OCI-LY1 (cell line): ENCODE measurements around the gene UMAD1.

ENCODE experiments used
- H2AFZ ChIP-seq: fragments of 200-600 bp; sonication (generic), shearing (Covaris generic); 2 replicates; pipeline ENCODE4 v1.6.0; 2014; ENCODE audit warnings: antibody characterized with exemption, mild to moderate bottlenecking, low read length
- H3F3A ChIP-seq: fragments of 200-600 bp; sonication (generic), shearing (Covaris generic); 2 replicates; pipeline ENCODE4 v1.6.0; 2014; ENCODE audit warnings: mild to moderate bottlenecking, antibody characterized with exemption, low read length, moderate library complexity; ENCODE audit not compliant: insufficient read depth
- H3K27ac ChIP-seq: fragments of 200-600 bp; sonication (generic); 2 replicates; pipeline ENCODE4 v1.5.1; 2014; ENCODE audit warnings: low read length, mixed run types, mild to moderate bottlenecking, low read depth; ENCODE audit not compliant: poor library complexity, severe bottlenecking
- H3K27me3 ChIP-seq: fragments of 200-600 bp; sonication (generic); 2 replicates; pipeline ENCODE4 v1.6.0; 2014; ENCODE audit warnings: antibody characterized with exemption, mild to moderate bottlenecking, low read length, moderate library complexity; ENCODE audit not compliant: insufficient read depth
- H3K36me3 ChIP-seq: fragments of 200-600 bp; sonication (generic); 2 replicates; pipeline ENCODE4 v1.6.1; 2014; ENCODE audit warnings: mild to moderate bottlenecking, antibody characterized with exemption, low read length, moderate library complexity, mixed read lengths; ENCODE audit not compliant: insufficient read depth
- H3K4me1 ChIP-seq: fragments of 200-600 bp; sonication (generic); 2 replicates; pipeline ENCODE4 v1.5.1; 2014; ENCODE audit warnings: mild to moderate bottlenecking, low read length, moderate library complexity; ENCODE audit not compliant: insufficient read depth, severe bottlenecking
- H3K4me2 ChIP-seq: fragments of 200-600 bp; sonication (generic), shearing (Covaris generic); 2 replicates; pipeline ENCODE4 v1.6.1; 2014; ENCODE audit warnings: low read length
- H3K4me3 ChIP-seq: fragments of 200-600 bp; sonication (generic); 2 replicates; pipeline ENCODE4 v1.5.1; 2014; ENCODE audit warnings: low read length, low read depth, mild to moderate bottlenecking, mixed read lengths; ENCODE audit not compliant: poor library complexity, severe bottlenecking
- H3K79me2 ChIP-seq: fragments of 200-600 bp; shearing (Covaris generic); 2 replicates; pipeline ENCODE4 v1.6.1; 2016; ENCODE audit warnings: mixed run types, low read length, mixed read lengths; ENCODE audit not compliant: insufficient read depth
- H3K9ac ChIP-seq: fragments of 200-600 bp; sonication (generic), shearing (Covaris generic); 2 replicates; pipeline ENCODE4 v1.6.1; 2014; ENCODE audit warnings: mild to moderate bottlenecking, low read length, mixed read lengths
- H3K9me2 ChIP-seq: fragments of 200-600 bp; sonication (generic), shearing (Covaris generic); 2 replicates; pipeline ENCODE4 v1.6.1; 2014; ENCODE audit warnings: low read depth, mild to moderate bottlenecking, low read length, mixed read lengths
- H3K9me3 ChIP-seq: fragments of 200-600 bp; shearing (Covaris generic); 2 replicates; pipeline ENCODE4 v1.6.1; 2014; ENCODE audit warnings: low read length, mixed read lengths
- H4K20me1 ChIP-seq: fragments of 200-600 bp; sonication (generic), shearing (Covaris generic); 2 replicates; pipeline ENCODE4 v1.6.0; 2016; ENCODE audit warnings: mild to moderate bottlenecking, low read length; ENCODE audit not compliant: insufficient read depth
- EZH2 ChIP-seq: fragments of 200-600 bp; sonication (generic), shearing (Covaris generic); IDR thresholded peaks from 2 replicates; pipeline ENCODE4 v1.8.0; 2017; ENCODE audit warnings: borderline replicate concordance, mixed run types, mild to moderate bottlenecking, antibody characterized with exemption, low read length, moderate library complexity, mixed read lengths
- TF ChIP-seq, protein P1 (sequence below): fragments of 200-600 bp; sonication (generic), shearing (Covaris generic); IDR thresholded peaks from 2 replicates; pipeline ENCODE4 v1.5.1; 2017; ENCODE audit warnings: mild to moderate bottlenecking, antibody characterized with exemption, low read length, moderate library complexity, mixed read lengths

The UMAD1 gene

DNA sequence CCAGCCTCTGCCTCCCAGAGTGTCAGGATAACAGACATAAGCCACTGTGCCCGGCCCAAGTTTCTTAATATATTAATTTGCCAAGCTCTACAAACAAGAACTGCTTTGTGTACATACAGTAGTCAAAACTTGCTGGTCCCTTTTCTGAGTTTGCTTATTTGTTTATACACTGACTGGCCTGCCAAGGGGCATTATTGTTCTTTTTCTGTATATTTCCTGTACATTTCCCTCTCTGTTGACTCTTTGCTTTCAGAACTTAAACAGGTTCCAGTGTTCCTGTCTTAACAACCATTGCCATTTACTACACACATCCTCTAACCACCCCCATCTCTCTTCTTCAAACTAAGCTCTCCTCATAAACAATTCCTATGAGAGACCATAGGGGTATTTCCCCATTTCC is 139.3 kb downstream of the UMAD1 start:
- Histone ChIP-seq H3K36me3 (no peaks in the 10 kb centered on the region), H3K79me2 (no peaks in the 10 kb centered on the region), H3K9me2 (no peaks in the 10 kb centered on the region), H3F3A (no peaks in the 10 kb centered on the region), H3K27ac (peak overlapping the region; percentile 7), H3K4me2 (no peak overlapping the region), H3K9me3 (no peaks in the 10 kb centered on the region), H2AFZ (no peak overlapping the region), H3K27me3 (no peaks in the 10 kb centered on the region), H3K4me1 (peaks cover 4% of the 10 kb centered on the region), H4K20me1 (no peaks in the 10 kb centered on the region), H3K4me3 (no peak overlapping the region), H3K9ac (no peak overlapping the region)
- TF ChIP-seq EZH2, result no peak
- TF ChIP-seq, protein P1, sequence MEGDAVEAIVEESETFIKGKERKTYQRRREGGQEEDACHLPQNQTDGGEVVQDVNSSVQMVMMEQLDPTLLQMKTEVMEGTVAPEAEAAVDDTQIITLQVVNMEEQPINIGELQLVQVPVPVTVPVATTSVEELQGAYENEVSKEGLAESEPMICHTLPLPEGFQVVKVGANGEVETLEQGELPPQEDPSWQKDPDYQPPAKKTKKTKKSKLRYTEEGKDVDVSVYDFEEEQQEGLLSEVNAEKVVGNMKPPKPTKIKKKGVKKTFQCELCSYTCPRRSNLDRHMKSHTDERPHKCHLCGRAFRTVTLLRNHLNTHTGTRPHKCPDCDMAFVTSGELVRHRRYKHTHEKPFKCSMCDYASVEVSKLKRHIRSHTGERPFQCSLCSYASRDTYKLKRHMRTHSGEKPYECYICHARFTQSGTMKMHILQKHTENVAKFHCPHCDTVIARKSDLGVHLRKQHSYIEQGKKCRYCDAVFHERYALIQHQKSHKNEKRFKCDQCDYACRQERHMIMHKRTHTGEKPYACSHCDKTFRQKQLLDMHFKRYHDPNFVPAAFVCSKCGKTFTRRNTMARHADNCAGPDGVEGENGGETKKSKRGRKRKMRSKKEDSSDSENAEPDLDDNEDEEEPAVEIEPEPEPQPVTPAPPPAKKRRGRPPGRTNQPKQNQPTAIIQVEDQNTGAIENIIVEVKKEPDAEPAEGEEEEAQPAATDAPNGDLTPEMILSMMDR, result no peak

DNA sequence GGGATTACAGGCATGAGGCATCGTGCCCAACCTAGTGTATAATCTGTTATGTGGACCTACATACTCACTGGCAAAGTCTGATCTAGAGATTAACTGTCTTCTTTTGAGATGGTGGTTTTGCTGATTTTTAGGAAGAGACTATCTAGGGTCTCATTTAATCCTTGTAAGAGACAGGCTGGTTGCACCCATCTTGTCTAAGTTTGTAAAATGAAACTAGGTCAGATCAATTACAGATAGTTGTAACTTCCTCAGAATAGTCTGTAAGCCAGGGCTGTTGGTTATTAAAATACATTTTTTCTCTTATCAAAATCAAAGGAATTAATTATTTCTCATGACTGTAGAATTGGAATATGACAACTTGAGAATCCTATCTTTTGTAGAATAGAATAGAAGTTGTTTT is 142.4 kb downstream of the UMAD1 start:
- H3K9me2 ChIP-seq, result no peaks in the 10 kb centered on the region
- H3K9ac ChIP-seq, result no peak overlapping the region
- no peaks in the 10 kb centered on the region for H3F3A ChIP-seq
- no peaks in the 10 kb centered on the region for H3K36me3 ChIP-seq
- TF ChIP-seq, protein P1, result no peak
- no peak for TF ChIP-seq EZH2
- H3K4me2 ChIP-seq, result no peak overlapping the region
- H3K27me3 ChIP-seq, result no peaks in the 10 kb centered on the region
- no peak overlapping the region for H3K27ac ChIP-seq
- H3K4me3 ChIP-seq, result no peak overlapping the region
- H4K20me1 ChIP-seq, result no peaks in the 10 kb centered on the region
- H3K79me2 ChIP-seq, result no peaks in the 10 kb centered on the region
- peaks cover 4% of the 10 kb centered on the region for H3K4me1 ChIP-seq
- no peak overlapping the region for H2AFZ ChIP-seq
- H3K9me3 ChIP-seq, result no peaks in the 10 kb centered on the region

DNA sequence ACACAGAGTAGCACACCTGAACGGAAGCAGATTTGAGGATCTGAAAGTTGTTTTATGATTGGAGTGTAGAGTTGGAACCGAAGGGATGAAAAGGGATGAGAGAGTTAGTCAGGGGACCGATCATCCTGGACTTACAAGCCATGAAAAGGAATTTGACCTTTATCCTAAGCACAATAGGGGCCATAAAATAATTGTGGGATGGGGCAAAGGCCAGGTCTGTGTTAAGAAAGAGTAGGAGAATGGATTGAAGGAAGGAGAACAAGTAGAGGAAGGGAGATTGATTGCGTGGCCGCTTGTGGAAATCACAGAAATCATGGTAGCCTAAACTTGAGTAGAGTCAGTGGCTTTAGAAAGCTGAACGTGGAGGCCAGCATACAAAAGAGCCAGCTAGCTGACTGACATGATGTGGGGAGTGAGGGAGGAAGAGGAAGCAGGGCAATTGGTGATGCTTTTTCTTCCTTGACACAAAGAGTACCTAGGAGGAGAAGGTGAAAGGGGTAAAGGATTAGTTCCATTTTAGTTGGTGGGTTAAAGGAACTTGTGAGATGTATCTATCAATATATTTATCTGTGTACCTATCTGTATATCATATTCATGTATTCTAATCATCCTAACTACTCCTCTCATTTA is 144.9 kb downstream of the UMAD1 start:
- H3F3A ChIP-seq, result no peaks in the 10 kb centered on the region
- H3K9me3 ChIP-seq, result no peaks in the 10 kb centered on the region
- H2AFZ ChIP-seq, result no peak overlapping the region
- no peaks in the 10 kb centered on the region for H3K9me2 ChIP-seq
- H3K4me3 ChIP-seq, result no peak overlapping the region
- H3K27me3 ChIP-seq, result no peaks in the 10 kb centered on the region
- TF ChIP-seq, protein P1, result no peak
- no peak for TF ChIP-seq EZH2
- peaks cover 15% of the 10 kb centered on the region for H3K4me1 ChIP-seq
- H3K79me2 ChIP-seq, result no peaks in the 10 kb centered on the region
- H4K20me1 ChIP-seq, result no peaks in the 10 kb centered on the region
- H3K27ac ChIP-seq, result no peak overlapping the region
- no peak overlapping the region for H3K4me2 ChIP-seq
- H3K9ac ChIP-seq, result no peak overlapping the region
- H3K36me3 ChIP-seq, result no peaks in the 10 kb centered on the region
